Daoy (cell line): ENCODE results near the gene NDUFB4. TPM values are rescaled to one million over a fixed set of nuclear protein-coding genes. Genes with fewer than 3 reads are reported as not detected.
A peak's percentile ranks its signal among the peaks of the same experiment; 100 is the strongest.
"Not testable (repeated sequence)": the region's sequence is repeated elsewhere in the genome, so short reads cannot be mapped to it uniquely, and the experiment has no call there.

Experiments
- DNase-seq: peaks from one replicate; pipeline ENCODE4 v3.0.0-alpha.2; 2015; ENCODE audit warnings: low read depth
- total RNA-seq: library from RNA; depleted of rRNA; stranded (reverse); fragments of >200 nt; shearing (Covaris generic); gene quantifications from 2 replicates; pipeline ENCODE4 v1.2.3, GENCODE V29; 2014

The NDUFB4 gene
- total RNA-seq, 1 experiment from 2014 or later, result 124 TPM

- peak; percentile 34 for DNase-seq
These were observed 26.7 kb upstream of the NDUFB4 start for GRCh38 chr3:120569222-120570057.

DNA sequence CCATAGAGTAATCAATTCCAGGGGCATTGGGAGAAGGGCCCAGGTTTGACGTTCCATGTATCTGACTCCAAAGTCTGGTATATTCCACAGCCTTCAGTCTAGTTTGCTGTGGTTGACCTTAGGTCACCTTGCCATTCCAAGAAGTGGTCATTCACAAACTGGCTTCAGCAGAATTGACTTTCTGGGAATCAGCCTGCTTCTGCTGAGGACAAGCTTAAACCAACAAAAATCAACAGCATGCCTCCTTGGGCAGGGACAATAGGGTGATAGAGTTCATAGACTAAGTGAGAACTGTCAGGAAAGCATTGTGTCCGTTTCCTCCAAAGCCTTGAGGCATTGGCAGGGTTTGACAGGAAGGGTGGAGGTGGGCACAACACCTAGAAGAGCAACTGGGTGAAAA is 24.1 kb upstream of the NDUFB4 start:
- no peak for DNase-seq

- no peak for DNase-seq
These were observed 8.7 kb upstream of the NDUFB4 start for GRCh38 chr3:120587332-120587975.

- DNase-seq, result no peak
These were observed 384 bp upstream of the NDUFB4 start for GRCh38 chr3:120595788-120596115.

GRCh38 chr3:120596853-120597223 is 702 bp downstream of the NDUFB4 start:
- DNase-seq, result no peak

DNA sequence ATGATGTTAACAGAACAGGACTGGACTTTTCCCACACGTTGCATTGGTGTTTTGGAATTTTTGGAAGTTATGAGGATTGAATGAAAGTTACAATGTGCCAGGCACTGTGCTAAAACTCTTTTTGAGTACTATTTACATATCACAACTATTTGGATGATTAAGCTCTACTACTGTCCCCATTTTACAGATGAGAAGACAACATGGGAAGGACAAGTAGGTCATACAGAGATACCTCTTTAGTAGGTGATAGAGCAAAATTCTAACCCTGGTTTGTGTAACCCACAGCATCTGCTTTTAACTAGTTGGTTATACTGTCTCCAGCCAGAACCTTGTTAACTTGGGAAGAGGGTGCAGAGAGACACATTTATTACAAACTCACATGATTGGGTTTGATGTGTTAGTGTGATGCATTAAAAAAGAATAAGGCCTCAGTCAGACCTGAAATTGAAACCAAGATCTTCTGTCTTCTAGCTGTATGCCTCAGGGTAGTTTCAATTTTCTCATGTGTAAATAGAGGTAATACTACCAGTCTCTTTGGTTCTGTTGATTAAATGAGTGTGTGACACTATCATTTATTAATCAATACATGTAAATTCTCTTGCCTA is 1.4 kb downstream of the NDUFB4 start:
- no peak for DNase-seq

DNA sequence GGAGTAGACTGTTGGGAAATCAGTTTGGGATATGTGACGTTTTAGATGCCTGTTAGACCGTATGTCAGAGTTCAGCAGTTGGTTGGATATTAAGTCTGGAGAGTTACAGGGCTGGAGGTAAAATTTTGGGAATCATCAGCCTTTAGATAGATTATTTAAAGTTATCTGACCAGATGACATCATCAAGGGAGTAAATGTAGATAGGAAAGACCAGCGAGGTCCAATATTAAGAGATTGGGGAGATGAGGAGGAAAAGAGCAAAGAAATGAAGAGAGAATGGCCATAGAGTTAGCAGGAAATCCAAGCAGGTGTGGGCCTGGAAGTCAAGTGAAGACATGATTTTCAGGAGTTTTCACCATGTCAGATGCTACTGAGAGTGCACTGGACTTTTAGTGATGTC is 3.1 kb downstream of the NDUFB4 start:
- DNase-seq, result no peak

DNA sequence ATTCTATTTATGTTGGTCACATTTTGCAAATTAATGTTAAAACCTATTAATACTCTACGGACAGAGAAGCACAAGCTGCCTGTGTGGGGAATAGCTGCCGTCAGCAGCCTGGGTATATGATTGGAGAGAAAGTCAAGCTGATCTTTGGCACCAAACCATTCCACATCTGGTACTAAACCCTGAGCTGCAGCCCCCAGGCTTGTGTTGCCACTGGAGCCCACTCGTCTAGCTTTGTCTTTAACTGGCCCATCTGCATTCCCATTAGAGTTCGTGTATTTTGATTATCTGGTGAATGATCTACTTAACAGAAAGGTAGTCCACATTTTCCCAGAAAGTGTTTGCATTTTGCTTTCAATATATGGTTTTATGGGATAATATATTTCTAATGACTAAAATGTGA is 5.4 kb downstream of the NDUFB4 start:
- DNase-seq, result no peak

DNA sequence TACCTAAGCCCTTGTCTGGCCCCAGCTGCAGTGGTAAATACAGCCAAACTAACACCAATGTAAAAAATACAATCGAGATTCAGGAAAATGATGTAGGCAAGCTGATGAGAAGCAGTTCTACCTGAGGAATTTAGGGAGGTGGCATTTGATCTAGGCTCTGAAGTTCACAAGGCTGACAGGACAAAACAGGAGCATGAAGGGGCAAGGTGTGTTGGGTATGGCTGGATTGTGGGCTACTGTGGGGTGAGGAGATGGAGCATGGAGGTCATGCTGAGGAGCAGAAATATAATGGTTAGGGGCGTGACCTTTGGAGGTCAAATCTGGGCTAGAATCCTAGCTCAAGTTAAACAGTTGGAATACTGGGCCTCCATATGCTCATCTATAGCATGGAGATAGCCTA is 6.5 kb downstream of the NDUFB4 start:
- DNase-seq, result no peak

DNA sequence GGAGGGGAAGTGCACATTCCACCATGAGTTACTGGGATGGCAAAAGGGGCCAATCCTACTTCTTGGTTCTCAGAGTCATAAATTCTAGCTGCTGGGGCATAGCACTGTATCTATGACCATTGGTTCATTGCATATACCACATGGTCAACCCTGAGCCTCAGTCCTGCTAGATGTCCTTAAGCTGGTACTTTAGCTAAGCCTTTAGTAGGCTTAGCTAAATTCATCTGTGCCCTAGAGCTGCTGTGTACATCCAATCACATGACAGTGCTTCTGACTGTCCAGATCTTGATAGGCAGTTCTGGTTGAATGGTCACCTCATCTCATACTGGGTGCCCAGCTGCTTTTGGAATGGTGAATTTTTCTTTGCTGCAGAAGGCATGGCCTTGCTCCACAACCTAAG is 8.2 kb downstream of the NDUFB4 start:
- DNase-seq, result no peak

GRCh38 chr3:120604784-120605183 is 8.6 kb downstream of the NDUFB4 start:
- no peak for DNase-seq

GRCh38 chr3:120608506-120608905 is 12.4 kb downstream of the NDUFB4 start:
- DNase-seq, result no peak

GRCh38 chr3:120614765-120615164 is 18.6 kb downstream of the NDUFB4 start:
- DNase-seq, result no peak

GRCh38 chr3:120615847-120616609 is 19.9 kb downstream of the NDUFB4 start:
- peak; percentile 76 for DNase-seq

- DNase-seq, result not testable (repeated sequence)
These were observed 20.6 kb downstream of the NDUFB4 start for GRCh38 chr3:120616745-120617144.

DNA sequence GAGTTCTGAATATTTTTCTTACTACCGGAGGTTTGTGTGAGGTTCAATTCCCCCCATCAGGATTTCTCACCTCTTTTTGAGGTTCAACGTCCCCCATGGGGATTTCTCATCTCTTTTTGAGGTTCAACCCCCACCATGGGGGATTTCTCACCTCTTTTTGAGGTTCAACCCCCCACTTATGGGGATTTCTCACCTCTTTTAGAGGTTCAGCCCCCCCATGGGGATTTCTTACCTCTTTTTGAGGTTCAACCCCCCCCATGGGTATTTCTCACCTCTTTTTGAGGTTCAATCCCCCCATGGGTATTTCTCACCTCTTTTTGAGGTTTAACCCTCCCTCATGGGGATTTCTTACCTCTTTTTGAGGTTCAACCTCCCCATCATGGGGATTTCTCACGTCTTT is 26.3 kb downstream of the NDUFB4 start:
- no peak for DNase-seq

DNA sequence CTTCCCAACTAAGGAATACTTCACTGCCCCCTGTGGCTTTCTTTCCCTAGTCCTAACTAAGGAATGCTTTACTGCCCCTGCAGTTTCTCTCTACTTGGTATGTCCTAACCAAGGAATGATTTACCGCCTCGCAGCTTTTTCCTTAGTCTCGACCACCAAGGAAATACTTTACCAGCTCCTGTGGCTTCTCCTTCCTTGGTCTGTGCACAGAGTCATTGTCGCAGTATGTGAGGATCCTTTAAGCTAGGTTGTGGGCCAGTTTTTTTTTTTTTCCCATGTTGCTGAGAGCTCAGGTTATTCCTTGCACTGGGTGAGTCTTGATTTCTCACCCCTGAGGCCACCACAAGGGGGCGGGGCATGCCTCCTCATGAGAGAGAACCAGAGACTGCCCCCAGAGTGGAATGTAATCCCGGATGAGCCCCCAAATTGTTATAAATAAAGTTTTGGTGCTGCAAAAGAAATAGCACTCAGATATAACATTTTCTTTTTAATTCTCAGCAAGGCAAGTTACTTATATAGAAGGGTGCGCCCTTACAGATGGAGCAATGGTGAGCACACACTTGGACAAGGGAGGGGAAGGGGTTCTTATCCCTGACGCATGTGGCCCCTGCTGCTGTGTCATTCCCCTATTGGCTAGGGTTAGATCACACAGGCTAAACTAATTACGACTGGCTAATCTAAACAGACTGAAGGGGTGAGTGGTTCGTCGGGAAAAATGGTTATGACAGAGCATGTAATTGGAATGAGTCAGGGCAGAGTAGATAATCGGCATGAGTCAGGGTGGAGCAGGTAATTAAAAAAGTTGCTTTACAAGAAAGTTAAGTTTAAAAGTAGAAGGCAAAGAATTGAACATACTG is 27.0 kb downstream of the NDUFB4 start:
- DNase-seq, result peak; percentile 79

DNA sequence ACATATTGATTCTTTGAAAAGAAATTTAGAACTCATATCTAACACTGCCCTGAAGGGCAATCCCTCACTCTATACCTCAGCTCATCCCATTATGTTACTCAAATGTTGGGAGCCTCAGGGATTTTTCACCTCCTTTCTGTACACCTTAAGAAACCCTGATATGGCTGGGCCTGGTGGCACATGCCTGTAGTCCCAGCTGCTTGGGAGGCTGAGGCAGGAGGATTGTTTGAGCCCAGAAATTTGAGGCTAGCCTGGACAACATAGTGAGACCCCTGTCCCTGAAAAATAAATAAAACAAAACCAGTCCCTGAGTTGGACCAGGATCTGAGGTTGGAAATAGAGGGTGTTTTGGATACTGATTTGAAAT is 27.6 kb downstream of the NDUFB4 start:
- DNase-seq, result no peak

- no peak for DNase-seq
These were observed 29.0 kb downstream of the NDUFB4 start for GRCh38 chr3:120625159-120625586.

DNA sequence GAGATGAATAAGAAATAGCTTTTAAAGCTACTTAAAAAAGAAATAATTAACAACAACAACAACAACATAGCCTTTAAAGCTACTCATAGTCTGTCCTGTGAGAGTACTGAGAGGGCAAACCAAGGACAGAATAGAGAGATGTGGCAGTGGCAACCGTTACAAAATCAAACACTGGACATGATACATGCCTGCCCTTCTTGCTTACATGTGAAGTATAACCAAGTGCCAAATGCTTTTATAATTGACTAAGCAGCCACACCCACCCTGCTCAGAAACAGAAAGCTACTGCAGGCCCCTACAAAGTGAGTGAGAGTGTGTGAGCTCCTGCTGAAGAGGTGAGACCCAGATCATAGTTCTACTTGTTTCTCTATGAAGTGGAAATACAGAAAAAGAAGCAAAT is 38.4 kb downstream of the NDUFB4 start:
- DNase-seq, result no peak

DNA sequence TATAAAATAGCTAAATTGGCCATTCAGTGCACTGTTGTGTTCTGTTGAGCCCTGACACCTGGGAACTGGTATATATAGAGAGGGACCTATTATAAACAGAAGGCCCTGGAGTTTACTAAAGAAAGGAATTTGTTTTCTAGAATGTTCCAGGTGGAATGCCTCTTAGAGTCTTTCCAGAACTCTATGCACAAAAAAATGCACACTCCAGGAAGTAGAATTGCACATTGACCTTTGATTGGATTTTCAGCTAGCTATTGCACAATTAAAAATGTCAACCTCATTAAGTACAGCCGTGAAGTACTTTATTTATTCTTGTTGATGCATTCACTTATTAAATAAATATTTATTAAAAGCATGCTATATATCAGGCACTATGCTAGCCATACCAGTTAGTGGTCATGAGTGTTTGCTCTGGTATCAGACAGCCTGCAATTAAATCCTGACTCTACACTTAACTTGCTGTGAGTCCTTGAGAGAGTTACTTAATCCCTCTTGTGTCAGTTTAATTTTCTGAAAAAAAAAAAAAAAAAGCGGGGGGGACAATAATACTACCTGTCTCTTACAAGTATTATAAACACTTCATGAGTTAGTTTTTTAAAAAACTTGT is 40.8 kb downstream of the NDUFB4 start:
- DNase-seq, result no peak
